ENCODE measurements around the gene MBOAT1.

DNA sequence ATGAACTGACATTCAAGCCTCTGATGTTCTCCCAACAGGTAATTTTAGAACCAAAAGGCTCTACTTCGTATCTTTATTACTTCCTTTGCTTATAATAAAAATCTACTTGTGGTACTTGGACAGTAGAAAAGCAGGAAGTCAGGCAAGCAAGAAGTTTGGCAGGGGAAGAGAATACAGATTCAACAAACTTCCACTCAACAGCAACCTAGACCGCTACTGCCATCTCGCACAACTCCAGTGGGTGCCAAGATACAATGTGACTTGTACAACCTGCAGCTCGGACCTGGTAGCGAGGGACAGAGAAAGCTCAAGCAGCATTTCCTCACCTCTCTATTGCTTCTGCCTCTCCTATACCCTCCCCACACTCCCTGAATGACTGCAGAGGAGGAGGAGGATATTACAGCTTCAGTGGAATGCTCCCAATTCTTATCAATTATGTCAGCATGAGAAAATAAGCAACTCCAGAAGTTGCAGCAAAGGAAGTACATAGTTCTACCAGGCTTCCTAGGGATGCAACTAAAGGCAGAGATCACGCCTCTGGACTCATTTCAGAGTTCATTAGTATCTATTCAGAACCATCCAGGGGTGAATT, 76.5 kb downstream of the MBOAT1 start:
- TF ChIP-seq POLR2A (IDR thresholded peaks at IDR 0.05; ENCODE audit: low read length) (no peak), RAD21 (conservative IDR thresholded peaks at IDR 0.05 in 1 of 2, IDR thresholded peaks at IDR 0.05 in 1 of 2) (no peak), MYC (IDR thresholded peaks at IDR 0.05; ENCODE audit: borderline replicate concordance, low read length) (no peak), MAFK (IDR thresholded peaks at IDR 0.05; ENCODE audit: partially characterized antibody) (no peak), ESRRA (IDR thresholded peaks at IDR 0.05; ENCODE audit: borderline replicate concordance, low read length) (no peak), CHD2 (IDR thresholded peaks at IDR 0.05; ENCODE audit: low read length, partially characterized antibody) (no peak), POLR2AphosphoS2 (conservative IDR thresholded peaks at IDR 0.05; ENCODE audit: low read length) (no peak), CBX8 (IDR thresholded peaks at IDR 0.05) (no peak)
- TF ChIP-seq, protein P1, sequence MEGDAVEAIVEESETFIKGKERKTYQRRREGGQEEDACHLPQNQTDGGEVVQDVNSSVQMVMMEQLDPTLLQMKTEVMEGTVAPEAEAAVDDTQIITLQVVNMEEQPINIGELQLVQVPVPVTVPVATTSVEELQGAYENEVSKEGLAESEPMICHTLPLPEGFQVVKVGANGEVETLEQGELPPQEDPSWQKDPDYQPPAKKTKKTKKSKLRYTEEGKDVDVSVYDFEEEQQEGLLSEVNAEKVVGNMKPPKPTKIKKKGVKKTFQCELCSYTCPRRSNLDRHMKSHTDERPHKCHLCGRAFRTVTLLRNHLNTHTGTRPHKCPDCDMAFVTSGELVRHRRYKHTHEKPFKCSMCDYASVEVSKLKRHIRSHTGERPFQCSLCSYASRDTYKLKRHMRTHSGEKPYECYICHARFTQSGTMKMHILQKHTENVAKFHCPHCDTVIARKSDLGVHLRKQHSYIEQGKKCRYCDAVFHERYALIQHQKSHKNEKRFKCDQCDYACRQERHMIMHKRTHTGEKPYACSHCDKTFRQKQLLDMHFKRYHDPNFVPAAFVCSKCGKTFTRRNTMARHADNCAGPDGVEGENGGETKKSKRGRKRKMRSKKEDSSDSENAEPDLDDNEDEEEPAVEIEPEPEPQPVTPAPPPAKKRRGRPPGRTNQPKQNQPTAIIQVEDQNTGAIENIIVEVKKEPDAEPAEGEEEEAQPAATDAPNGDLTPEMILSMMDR (IDR thresholded peaks at IDR 0.05), result no peak
- TF ChIP-seq, protein P2, sequence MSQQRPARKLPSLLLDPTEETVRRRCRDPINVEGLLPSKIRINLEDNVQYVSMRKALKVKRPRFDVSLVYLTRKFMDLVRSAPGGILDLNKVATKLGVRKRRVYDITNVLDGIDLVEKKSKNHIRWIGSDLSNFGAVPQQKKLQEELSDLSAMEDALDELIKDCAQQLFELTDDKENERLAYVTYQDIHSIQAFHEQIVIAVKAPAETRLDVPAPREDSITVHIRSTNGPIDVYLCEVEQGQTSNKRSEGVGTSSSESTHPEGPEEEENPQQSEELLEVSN (IDR thresholded peaks at IDR 0.05; ENCODE audit: borderline replicate concordance, low read depth), result no peak
- TF ChIP-seq, protein P3, sequence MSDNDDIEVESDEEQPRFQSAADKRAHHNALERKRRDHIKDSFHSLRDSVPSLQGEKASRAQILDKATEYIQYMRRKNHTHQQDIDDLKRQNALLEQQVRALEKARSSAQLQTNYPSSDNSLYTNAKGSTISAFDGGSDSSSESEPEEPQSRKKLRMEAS (IDR thresholded peaks at IDR 0.05), result no peak
- TF ChIP-seq, protein P4, sequence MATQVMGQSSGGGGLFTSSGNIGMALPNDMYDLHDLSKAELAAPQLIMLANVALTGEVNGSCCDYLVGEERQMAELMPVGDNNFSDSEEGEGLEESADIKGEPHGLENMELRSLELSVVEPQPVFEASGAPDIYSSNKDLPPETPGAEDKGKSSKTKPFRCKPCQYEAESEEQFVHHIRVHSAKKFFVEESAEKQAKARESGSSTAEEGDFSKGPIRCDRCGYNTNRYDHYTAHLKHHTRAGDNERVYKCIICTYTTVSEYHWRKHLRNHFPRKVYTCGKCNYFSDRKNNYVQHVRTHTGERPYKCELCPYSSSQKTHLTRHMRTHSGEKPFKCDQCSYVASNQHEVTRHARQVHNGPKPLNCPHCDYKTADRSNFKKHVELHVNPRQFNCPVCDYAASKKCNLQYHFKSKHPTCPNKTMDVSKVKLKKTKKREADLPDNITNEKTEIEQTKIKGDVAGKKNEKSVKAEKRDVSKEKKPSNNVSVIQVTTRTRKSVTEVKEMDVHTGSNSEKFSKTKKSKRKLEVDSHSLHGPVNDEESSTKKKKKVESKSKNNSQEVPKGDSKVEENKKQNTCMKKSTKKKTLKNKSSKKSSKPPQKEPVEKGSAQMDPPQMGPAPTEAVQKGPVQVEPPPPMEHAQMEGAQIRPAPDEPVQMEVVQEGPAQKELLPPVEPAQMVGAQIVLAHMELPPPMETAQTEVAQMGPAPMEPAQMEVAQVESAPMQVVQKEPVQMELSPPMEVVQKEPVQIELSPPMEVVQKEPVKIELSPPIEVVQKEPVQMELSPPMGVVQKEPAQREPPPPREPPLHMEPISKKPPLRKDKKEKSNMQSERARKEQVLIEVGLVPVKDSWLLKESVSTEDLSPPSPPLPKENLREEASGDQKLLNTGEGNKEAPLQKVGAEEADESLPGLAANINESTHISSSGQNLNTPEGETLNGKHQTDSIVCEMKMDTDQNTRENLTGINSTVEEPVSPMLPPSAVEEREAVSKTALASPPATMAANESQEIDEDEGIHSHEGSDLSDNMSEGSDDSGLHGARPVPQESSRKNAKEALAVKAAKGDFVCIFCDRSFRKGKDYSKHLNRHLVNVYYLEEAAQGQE (IDR thresholded peaks at IDR 0.05), result no peak

Data from A549 (cell line).